Activated T-cell treated with anti-CD3 and anti-CD28 coated beads, Interleukin-2, amount 50 U/mL, for 72 hours (primary cell): Measurements from ENCODE around the gene SMIM5. TPM values are rescaled to one million over a fixed set of nuclear protein-coding genes. Genes with fewer than 3 reads are reported as not detected.

Experiments
- ATAC-seq, 2 donors: fragments of 150-1000 bp; cut with Tn5 transposase; replicated peaks in 1 of 2; 2 replicates each; pipeline ENCODE4 v1.10.0; 2021; ENCODE audit warnings: moderate library complexity in 2 of 2, mild to moderate bottlenecking in 1 of 2
- DNase-seq, 2 donors: peaks; one replicate each; pipeline ENCODE4 v3.0.0; 2021 to 2022; ENCODE audit warnings: mixed read lengths in 1 of 2
- H3K27ac Mint-ChIP-seq: one replicate; pipeline ENCODE4 v1.8.0; 2022; ENCODE audit warnings: mild to moderate bottlenecking, moderate library complexity, mixed read lengths
- H3K27me3 Mint-ChIP-seq: one replicate; pipeline ENCODE4 v1.8.0; 2022; ENCODE audit warnings: low read depth, mixed read lengths
- H3K36me3 Mint-ChIP-seq, 2 donors: one replicate each; pipeline ENCODE4 v1.8.0; 2022; ENCODE audit warnings: mixed read lengths in 2 of 2, mild to moderate bottlenecking in 1 of 2; ENCODE audit not compliant: insufficient read depth in 2 of 2
- H3K4me1 Mint-ChIP-seq: one replicate; pipeline ENCODE4 v1.8.0; 2022; ENCODE audit warnings: low read depth, mixed read lengths
- H3K4me3 Mint-ChIP-seq, 2 donors: one replicate each; pipeline ENCODE4 v1.8.0; 2022; ENCODE audit warnings: mild to moderate bottlenecking in 2 of 2, mixed read lengths in 2 of 2, moderate library complexity in 2 of 2
- H3K9me3 Mint-ChIP-seq, 2 donors: one replicate each; pipeline ENCODE4 v1.8.0; 2022; ENCODE audit warnings: mixed read lengths in 2 of 2
- total RNA-seq, 2 donors: library from RNA; stranded (reverse); gene quantifications; one replicate each; pipeline ENCODE4 v1.2.3, GENCODE V29; 2022

The SMIM5 gene
- total RNA-seq, 2 donors from 2014 or later = 1.4 to 2.4 TPM

DNA sequence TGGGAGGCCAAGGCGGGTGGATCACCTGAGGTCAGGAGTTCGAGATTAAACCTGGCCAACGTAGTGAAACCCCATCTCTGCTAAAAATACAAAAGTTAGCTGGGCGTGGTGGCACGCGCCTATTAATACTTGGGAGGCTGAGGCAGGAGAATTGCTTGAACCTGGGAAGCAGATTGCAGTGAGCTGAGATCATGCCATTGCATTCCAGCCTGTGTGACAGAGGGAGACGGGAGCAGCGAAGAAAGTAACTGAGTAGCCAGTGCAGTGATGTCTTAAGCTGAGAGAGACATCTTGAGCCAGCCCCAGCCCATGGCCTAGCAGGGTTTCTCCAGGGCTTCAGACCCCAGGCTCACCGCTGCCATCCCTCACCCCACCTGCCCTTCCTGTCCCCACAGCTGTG, 9.8 kb upstream of the SMIM5 start:
- Mint-ChIP-seq H3K27me3 (no peaks in the 10 kb centered on the region), H3K9me3 (no peaks in the 10 kb centered on the region), H3K4me1 (no peaks in the 10 kb centered on the region), H3K4me3 (no peak overlapping the region), H3K27ac (no peak overlapping the region), H3K36me3 (no peaks in the 10 kb centered on the region)
- no peak for DNase-seq
- ATAC-seq = no peak

DNA sequence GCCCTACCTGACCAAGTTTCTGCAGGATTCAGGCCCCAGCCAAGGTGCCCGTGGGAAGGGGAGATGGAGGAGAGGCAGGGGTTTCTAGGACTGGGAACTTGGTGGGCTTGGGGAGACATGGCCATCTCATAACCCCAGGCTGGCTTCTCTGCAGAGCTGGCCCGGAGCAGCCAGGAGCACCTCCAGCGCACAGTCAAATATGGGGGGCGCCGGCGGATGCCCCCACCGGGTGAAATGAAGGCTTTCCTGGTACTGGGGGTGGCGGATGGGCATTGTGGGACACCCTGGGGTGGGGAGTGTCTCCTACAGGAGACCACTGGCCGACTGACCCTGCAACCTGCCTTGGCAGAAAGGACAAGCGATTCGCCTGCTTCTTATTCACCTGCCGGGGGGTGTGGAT, 9.2 kb upstream of the SMIM5 start:
- Mint-ChIP-seq H3K27ac (no peak overlapping the region), H3K27me3 (no peaks in the 10 kb centered on the region), H3K4me3 (no peak overlapping the region), H3K4me1 (no peaks in the 10 kb centered on the region), H3K9me3 (no peaks in the 10 kb centered on the region), H3K36me3 (no peaks in the 10 kb centered on the region)
- no peak for ATAC-seq
- DNase-seq = no peak

- no peak for DNase-seq
- no peak for ATAC-seq
- H3K4me1 Mint-ChIP-seq = no peaks in the 10 kb centered on the region
- no peak overlapping the region for H3K4me3 Mint-ChIP-seq
- no peaks in the 10 kb centered on the region for H3K27me3 Mint-ChIP-seq
- H3K27ac Mint-ChIP-seq = no peak overlapping the region
- H3K36me3 Mint-ChIP-seq = no peaks in the 10 kb centered on the region
- no peaks in the 10 kb centered on the region for H3K9me3 Mint-ChIP-seq
Observed at GRCh38 chr17:75624714-75625345, 8.4 kb upstream of the SMIM5 start.

DNA sequence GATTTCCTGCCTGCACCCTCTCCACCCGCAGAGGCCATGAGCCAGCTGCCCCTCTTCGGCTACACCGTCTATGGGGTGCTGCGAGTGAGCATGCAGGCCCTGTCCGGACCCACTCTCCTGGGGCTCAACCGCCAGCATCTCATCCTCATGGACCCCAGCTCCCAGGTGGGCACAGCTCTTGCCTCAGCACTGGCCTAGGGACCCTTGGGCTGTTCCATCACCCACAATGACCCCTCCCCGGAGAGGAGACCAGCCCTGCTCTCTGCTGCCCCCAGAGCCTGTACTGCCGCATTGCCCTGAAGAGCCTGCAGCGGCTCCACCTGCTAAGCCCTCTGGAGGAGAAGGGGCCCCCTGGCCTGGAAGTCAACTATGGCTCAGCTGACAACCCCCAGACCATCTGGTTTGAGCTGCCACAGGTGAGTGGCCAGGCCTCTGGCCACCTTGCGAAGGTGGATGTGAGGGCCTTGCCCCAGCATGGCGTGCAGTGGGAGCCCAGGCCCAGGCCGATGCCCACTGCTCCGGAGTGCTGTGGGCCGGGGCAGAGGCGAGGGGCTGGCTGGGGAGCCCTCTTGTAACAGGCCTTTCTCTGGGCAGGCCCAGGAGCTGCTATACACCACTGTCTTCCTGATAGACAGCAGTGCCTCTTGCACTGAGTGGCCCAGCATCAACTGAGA, 7.3 kb upstream of the SMIM5 start:
- Mint-ChIP-seq H3K4me3 (no peak overlapping the region), H3K36me3 (no peaks in the 10 kb centered on the region), H3K4me1 (no peaks in the 10 kb centered on the region), H3K9me3 (no peaks in the 10 kb centered on the region), H3K27me3 (no peaks in the 10 kb centered on the region), H3K27ac (no peak overlapping the region)
- ATAC-seq (peak in 1 of 2 donors; percentile 39), DNase-seq (peak; percentile 12 to 23)

DNA sequence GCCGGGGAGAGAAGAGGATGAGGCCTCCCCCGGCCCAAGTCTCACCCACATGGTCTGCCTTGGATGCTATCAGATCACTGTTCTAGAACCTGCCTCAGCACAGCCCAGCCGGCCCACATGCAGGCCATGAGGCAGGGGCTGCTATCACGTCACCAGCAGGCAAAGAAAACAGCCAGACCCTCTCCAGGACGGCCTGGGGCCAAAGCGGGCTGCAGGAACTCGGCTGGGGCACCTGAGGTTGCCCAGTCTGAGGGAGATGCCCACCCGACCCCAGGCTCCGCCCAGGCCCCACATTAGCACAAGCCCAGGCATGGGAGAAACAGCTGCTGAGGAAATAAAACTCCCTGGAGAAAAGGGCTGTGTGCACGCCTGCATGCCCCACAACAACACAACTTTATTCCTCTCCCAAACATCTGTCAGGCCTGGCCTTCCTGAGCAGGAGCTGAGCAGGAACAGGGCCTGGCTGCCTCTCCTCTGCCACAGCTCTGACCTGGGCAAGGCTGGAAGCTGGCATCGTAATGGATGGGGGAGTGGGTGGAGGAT, 6.7 kb upstream of the SMIM5 start:
- no peaks in the 10 kb centered on the region for H3K27me3 Mint-ChIP-seq
- no peaks in the 10 kb centered on the region for H3K9me3 Mint-ChIP-seq
- no peaks in the 10 kb centered on the region for H3K4me1 Mint-ChIP-seq
- no peak for ATAC-seq
- H3K4me3 Mint-ChIP-seq = no peak overlapping the region
- H3K36me3 Mint-ChIP-seq = no peaks in the 10 kb centered on the region
- no peak overlapping the region for H3K27ac Mint-ChIP-seq
- no peak for DNase-seq

- Mint-ChIP-seq H3K4me1 (no peaks in the 10 kb centered on the region), H3K27me3 (no peaks in the 10 kb centered on the region), H3K36me3 (no peaks in the 10 kb centered on the region), H3K4me3 (no peak overlapping the region), H3K9me3 (no peaks in the 10 kb centered on the region), H3K27ac (no peak overlapping the region)
- ATAC-seq (no peak), DNase-seq (no peak)
Observed at GRCh38 chr17:75627094-75627493, 6.1 kb upstream of the SMIM5 start.

DNA sequence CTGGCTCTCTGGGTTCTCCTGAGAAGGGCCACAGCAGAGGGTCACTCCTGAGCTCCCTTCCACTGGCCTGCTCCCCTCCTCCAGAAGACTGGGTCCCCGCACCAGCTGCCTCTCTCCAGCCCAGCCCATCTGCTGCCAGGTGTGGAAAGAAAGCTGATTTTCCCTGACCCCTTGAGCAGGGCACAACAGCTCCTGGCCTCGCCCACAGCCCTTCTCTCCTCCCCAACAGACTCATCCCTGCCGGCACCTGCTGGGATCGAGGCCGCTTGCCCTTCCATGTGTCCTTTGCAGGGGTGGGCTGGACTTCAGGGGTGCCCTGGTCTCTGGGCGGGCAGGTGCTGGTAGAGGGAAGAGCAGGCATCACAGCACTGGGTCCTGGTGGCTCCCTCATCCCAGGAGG, 4.8 kb upstream of the SMIM5 start:
- ATAC-seq = no peak
- Mint-ChIP-seq H3K4me3 (no peak overlapping the region), H3K36me3 (no peaks in the 10 kb centered on the region), H3K9me3 (no peaks in the 10 kb centered on the region), H3K4me1 (no peaks in the 10 kb centered on the region), H3K27ac (no peak overlapping the region), H3K27me3 (no peaks in the 10 kb centered on the region)
- DNase-seq = no peak

GRCh38 chr17:75629157-75629556, 4.1 kb upstream of the SMIM5 start:
- no peaks in the 10 kb centered on the region for H3K27me3 Mint-ChIP-seq
- DNase-seq (no peak), ATAC-seq (no peak)
- no peaks in the 10 kb centered on the region for H3K36me3 Mint-ChIP-seq
- no peak overlapping the region for H3K4me3 Mint-ChIP-seq
- peaks cover 6% of the 10 kb centered on the region for H3K4me1 Mint-ChIP-seq
- H3K9me3 Mint-ChIP-seq = no peaks in the 10 kb centered on the region
- H3K27ac Mint-ChIP-seq = no peak overlapping the region

- no peak overlapping the region for H3K4me3 Mint-ChIP-seq
- H3K27ac Mint-ChIP-seq = no peak overlapping the region
- DNase-seq = no peak
- no peaks in the 10 kb centered on the region for H3K27me3 Mint-ChIP-seq
- no peaks in the 10 kb centered on the region for H3K9me3 Mint-ChIP-seq
- no peak for ATAC-seq
- H3K36me3 Mint-ChIP-seq = no peaks in the 10 kb centered on the region
- H3K4me1 Mint-ChIP-seq = peaks cover 6% of the 10 kb centered on the region
Observed at GRCh38 chr17:75630071-75630917, 2.9 kb upstream of the SMIM5 start.

DNA sequence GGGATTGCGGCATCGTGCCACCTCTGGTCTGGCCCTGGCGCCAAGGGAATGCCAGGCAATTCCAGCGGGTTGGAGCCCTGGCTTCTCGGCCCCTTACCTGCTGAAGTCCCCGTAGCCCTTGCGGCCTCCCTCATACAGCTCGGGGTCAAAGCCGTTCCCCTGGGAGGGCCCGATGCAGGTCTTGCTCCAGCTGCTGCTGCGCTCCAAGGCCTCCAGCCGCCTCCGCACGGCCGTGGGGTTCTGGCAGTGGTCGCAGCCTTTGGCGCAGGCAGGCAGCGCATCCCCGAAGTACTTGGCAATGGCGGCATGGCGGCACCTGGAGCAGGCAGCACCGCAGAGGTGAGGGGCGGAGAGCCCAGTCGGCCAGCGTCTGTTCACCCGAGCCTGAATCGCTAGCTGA, 1.9 kb upstream of the SMIM5 start:
- Mint-ChIP-seq H3K4me3 (no peak overlapping the region), H3K9me3 (no peaks in the 10 kb centered on the region), H3K4me1 (peaks cover 6% of the 10 kb centered on the region)

GRCh38 chr17:75632428-75632827, 806 bp upstream of the SMIM5 start:
- no peak overlapping the region for H3K4me3 Mint-ChIP-seq
- no peak overlapping the region for H3K27ac Mint-ChIP-seq
- peaks cover 6% of the 10 kb centered on the region for H3K4me1 Mint-ChIP-seq
- no peaks in the 10 kb centered on the region for H3K36me3 Mint-ChIP-seq
- ATAC-seq (no peak), DNase-seq (no peak)
- H3K9me3 Mint-ChIP-seq = no peaks in the 10 kb centered on the region
- no peaks in the 10 kb centered on the region for H3K27me3 Mint-ChIP-seq

More for the DNA sequence above, 1.9 kb upstream of the SMIM5 start:
- Mint-ChIP-seq H3K27me3 (no peaks in the 10 kb centered on the region), H3K36me3 (no peaks in the 10 kb centered on the region), H3K27ac (no peak overlapping the region)
- ATAC-seq = no peak
- no peak for DNase-seq

DNA sequence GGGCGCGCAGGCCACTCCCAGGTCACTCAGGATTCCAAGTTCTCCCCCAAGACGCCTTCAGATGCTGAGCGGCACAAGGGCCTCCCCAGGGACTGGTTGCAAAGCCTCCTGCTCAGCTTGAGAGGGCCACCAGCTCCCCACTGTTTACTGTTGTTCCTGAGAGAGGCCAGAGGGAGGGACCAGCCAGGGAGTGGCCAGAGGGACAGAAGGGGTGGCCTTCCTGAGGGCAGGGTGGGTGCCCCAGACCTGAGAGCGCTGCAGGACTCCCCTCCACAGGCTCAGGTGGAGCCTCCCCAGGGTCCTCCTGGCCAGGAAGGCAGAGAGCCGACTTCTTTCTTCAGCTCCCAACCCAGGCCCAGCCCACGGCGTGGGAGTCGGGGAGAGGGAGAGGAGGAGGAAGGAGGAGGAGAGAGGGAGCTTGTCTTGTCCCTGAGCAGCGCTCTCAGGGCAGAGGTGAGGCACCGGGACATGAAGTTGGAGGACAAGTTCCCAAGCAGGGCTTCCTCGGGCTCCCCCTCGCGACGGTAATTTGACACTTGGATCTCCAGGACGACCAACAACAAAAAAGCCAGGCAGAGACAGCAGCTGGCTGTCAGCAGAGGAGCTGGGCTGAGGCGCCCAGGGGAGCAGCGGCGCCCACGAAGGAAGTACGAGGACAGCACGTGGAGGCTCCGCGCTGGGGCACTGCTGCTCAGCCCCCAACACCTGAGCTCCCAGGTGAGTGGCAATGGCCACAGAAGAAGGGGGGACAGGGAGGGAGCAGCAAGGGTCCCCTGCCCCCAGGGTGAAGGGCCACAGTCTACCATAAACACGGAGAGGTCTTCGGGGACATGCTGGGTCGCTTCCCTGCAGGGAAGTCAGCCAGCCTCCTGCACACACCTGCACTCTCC, 497 bp downstream of the SMIM5 start:
- H3K27ac Mint-ChIP-seq = no peak overlapping the region
- H3K9me3 Mint-ChIP-seq = no peaks in the 10 kb centered on the region
- H3K4me3 Mint-ChIP-seq = no peak overlapping the region
- DNase-seq = peak; percentile 24 to 55
- peaks cover 6% of the 10 kb centered on the region for H3K4me1 Mint-ChIP-seq
- no peaks in the 10 kb centered on the region for H3K27me3 Mint-ChIP-seq
- H3K36me3 Mint-ChIP-seq = no peaks in the 10 kb centered on the region
- ATAC-seq = peak; percentile 8 to 14
